GM13977 (cell line): Measurements from ENCODE around the gene COL7A1.

Experiments
- DNase-seq: peaks from one replicate; pipeline ENCODE4 v3.0.0; 2012; ENCODE audit warnings: low spot score
- in situ Hi-C: fragments of 300-500 bp; cut with MboI; formaldehyde crosslinking; loops from one replicate; pipeline ENCODE4 v1.12.0; 2022; ENCODE audit warnings: low sequenced_read_pairs, low pct_unique_long_range_greater_than_20kb, mixed read lengths, inconsistent platforms; ENCODE audit not compliant: unreplicated experiment
- TF ChIP-seq, protein P1 (sequence below): IDR thresholded peaks from 2 replicates; pipeline ENCODE4 v1.5.1; 2012; ENCODE audit warnings: mild to moderate bottlenecking, control low read depth; ENCODE audit not compliant: insufficient read depth; ENCODE audit errors: extremely low read depth, missing control alignments

The COL7A1 gene

DNA sequence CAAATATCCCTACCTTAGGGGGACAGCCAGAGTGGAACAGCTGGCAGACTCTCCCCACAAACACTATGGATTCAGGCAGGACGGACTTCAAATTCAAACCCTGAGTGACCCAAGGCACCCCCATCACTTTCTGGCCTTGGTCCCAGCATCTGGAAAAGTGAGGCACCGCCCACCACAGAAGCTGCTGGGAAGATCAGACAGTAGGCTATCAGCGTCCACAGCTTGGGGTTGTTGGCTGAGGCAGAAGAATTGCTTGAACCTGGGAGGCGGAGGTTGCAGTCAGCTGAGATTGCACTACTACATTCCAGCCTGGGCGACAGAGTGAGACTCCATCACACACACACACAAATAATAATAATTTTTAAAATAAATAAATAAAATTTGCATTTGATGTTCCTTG, 47.0 kb downstream of the COL7A1 start:
- DNase-seq = no peak
- TF ChIP-seq, protein P1, sequence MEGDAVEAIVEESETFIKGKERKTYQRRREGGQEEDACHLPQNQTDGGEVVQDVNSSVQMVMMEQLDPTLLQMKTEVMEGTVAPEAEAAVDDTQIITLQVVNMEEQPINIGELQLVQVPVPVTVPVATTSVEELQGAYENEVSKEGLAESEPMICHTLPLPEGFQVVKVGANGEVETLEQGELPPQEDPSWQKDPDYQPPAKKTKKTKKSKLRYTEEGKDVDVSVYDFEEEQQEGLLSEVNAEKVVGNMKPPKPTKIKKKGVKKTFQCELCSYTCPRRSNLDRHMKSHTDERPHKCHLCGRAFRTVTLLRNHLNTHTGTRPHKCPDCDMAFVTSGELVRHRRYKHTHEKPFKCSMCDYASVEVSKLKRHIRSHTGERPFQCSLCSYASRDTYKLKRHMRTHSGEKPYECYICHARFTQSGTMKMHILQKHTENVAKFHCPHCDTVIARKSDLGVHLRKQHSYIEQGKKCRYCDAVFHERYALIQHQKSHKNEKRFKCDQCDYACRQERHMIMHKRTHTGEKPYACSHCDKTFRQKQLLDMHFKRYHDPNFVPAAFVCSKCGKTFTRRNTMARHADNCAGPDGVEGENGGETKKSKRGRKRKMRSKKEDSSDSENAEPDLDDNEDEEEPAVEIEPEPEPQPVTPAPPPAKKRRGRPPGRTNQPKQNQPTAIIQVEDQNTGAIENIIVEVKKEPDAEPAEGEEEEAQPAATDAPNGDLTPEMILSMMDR = no peak
- in situ Hi-C loops = no loop called here

DNA sequence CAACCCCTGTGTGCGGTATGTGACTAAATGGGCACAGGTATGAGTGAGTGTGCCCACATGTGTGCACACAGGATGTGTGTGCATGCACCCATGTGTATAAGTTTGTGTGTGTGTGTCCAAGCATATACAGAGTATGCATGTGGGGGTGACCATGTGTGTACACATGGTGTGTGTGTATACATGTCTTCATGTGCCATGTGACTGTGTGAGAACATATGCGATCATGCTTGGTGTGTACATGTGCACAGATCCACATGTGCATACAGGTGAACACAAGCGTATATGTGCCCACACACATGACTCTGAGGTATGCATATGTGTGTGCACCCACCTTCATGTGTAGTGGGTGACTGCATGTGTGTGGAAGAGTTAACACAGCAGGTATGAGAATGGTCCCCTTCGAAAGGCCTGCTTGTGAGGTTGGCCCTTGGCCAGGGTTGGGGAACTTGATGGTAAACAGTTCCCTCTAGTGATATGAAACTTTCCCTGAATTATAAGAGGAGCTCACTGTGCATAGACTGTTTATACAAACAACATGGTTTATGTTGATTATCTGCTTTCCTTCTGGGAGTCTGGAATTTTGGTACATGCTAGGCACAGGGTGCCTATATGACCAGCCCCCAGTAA, 48.8 kb downstream of the COL7A1 start:
- no peak for DNase-seq
- in situ Hi-C loops = no loop called here

DNA sequence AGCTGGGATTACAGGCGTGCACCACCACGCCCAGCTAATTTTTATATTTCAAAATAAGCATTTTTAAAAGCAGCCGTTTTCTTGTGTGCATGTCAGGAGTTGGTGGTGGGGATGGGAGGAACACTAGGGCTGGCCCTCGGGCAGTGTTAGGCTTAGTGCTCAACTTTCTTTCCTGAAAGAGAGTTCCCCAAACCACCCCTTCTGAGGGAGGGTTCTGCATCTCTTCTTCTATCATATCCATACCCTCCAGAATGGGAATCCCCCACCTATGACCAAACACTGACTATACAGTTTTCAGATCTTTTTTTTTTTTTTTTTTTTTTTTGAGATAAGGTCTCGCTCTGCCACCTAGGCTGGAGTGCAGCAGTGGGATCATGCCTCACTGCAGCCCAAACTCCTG, 51.0 kb downstream of the COL7A1 start:
- TF ChIP-seq, protein P1 = no peak
- no peak for DNase-seq
- in situ Hi-C loops = no loop called here

More for the DNA sequence above, 48.8 kb downstream of the COL7A1 start:
- TF ChIP-seq, protein P1 = no peak

DNA sequence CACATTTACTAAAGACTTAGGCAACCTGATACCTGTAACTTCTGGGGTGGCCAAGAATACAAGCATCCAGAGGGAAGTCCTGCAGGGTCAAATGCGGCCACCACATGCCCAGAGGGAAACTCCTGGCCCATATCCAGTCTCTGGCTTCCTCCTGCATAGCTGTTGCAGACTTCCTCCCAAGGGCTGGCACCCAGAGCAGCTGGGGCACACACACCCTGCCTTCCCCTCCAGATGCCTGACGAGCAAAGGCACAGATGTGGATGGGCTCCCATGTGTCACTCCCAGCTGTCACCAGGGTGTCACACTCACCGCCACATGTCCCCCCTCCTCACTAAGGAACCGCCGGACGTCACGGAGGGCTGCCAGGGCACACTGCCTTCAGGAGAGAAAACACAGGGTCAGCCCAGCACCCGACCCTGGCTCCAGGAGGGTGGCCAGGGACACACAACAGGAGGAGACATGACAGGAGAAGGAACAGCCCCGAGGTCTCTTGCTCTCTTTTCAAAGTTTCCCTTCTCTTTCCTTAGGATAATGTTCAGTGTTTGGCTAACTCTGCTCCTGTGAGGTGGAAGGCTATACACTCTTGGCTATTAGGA, 51.8 kb downstream of the COL7A1 start:
- DNase-seq = no peak
- in situ Hi-C loops = no loop called here
- TF ChIP-seq, protein P1 = no peak

DNA sequence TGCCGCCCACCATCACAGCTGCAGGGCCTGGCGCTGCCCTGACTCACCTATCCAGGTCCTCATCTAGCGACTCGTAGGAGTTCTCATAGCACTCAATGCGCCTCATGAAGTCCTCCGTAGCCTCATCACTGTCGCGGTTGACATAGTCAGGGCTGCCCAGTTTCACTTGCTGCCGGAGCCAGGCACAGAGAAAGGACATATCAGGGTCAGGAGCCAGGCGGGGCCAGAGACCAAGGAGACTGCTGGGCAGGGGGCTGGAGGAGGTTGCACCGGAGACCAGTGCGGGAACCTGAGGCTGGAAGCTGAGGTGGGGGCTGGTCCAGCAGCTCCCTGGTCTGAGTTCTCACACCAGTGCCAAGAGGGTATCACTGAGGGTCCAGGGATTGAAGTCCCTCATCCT, 56.7 kb downstream of the COL7A1 start:
- in situ Hi-C loops = no loop called here
- no peak for DNase-seq
- TF ChIP-seq, protein P1 = no peak

DNA sequence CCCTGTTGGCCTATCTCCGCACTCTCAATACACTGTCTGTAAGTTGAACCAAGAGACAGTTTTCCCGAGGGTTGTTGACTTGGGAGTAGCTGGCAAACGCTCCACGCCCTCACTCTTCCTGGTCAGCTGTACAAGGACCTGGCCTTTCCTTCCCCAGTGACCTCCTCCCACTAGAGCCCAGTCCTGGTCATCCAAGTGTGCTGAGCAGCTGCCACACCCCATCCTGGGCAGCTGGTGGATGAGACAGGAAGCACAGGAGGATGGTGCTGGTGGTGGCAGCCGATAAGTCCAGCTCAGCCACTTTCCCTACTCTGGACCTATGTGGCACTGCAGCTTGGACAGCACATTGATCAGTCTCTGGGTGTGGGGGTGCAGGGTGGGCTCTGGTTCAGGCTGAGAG, 58.3 kb downstream of the COL7A1 start:
- in situ Hi-C loops = no loop called here
- no peak for DNase-seq
- TF ChIP-seq, protein P1 = no peak
